Left ventricle myocardium superior (tissue), 1 donor: ENCODE measurements around the gene MINDY4. TPM values are rescaled to one million over a fixed set of nuclear protein-coding genes. Genes with fewer than 3 reads are reported as not detected.

Experiments
- total RNA-seq: library from RNA; stranded (reverse); fragmentation: NEBNext Ultra II Directional; extraction: Animal tissue kit (Norgen Biotek cat#: 25700); gene quantifications from one replicate; pipeline ENCODE4 v1.2.1, GENCODE V29; 2021
- donor health status: DM: no; HTN: yes; CAD: no; lungs with severe emphysema.

The MINDY4 gene
- total RNA-seq, 1 donor from 2014 or later = 4.9 TPM

Other genes with a start within 250 kb of the MINDY4 start
- 31.6 TPM for gene GARS1, start 176.5 kb upstream of the MINDY4 start, total RNA-seq
- 0.22 TPM for gene CRHR2, start 89.0 kb upstream of the MINDY4 start, total RNA-seq
- 50.2 TPM for gene INMT, start 19.3 kb upstream of the MINDY4 start, total RNA-seq
- 323 TPM for gene AQP1, start 140.4 kb downstream of the MINDY4 start, total RNA-seq
- not detected for gene GHRHR, start 192.5 kb downstream of the MINDY4 start, total RNA-seq